ENCODE data around the gene THRB.
"Not testable (repeated sequence)": the region's sequence is repeated elsewhere in the genome, so short reads cannot be mapped to it uniquely, and the experiment has no call there.

Gene THRB

GRCh38 chr3:24398712-24399111, 95.9 kb downstream of the THRB start:
- not testable (repeated sequence) for H3K27ac ChIP-seq (ENCODE audit: insufficient read depth, low read depth, low read length, poor library complexity, severe bottlenecking); H3K36me3 ChIP-seq (ENCODE audit: control insufficient read depth, insufficient read depth, low read length); H3K4me1 ChIP-seq (ENCODE audit: control insufficient read depth, insufficient read depth, low read length); H3K27me3 ChIP-seq (ENCODE audit: control insufficient read depth, insufficient read depth, low read length, poor library complexity, severe bottlenecking); H3K4me3 ChIP-seq (ENCODE audit: insufficient read depth, low read depth, low read length); H3K9me3 ChIP-seq (ENCODE audit: control insufficient read depth, low read length)
- WGBS, 2 experiments, result 80% methylated on average over 1 of the region's 5 CpGs; no CpG with 5 or more reads in 1 of the 2 experiments

GRCh38 chr3:24396338-24396737, 98.3 kb downstream of the THRB start:
- Histone ChIP-seq H3K27ac (ENCODE audit: insufficient read depth, low read depth, low read length, poor library complexity, severe bottlenecking) (no peak overlapping the region), H3K36me3 (ENCODE audit: control insufficient read depth, insufficient read depth, low read length) (no peaks in the 10 kb centered on the region), H3K4me1 (ENCODE audit: control insufficient read depth, insufficient read depth, low read length) (no peaks in the 10 kb centered on the region), H3K4me3 (ENCODE audit: insufficient read depth, low read depth, low read length) (no peak overlapping the region), H3K27me3 (ENCODE audit: control insufficient read depth, insufficient read depth, low read length, poor library complexity, severe bottlenecking) (no peaks in the 10 kb centered on the region), H3K9me3 (ENCODE audit: control insufficient read depth, low read length) (no peaks in the 10 kb centered on the region)
- 1 to 9% methylated on average over 4 of the region's 4 CpGs for WGBS, 2 experiments

- Histone ChIP-seq H3K4me1 (ENCODE audit: control insufficient read depth, insufficient read depth, low read length) (no peaks in the 10 kb centered on the region), H3K27me3 (ENCODE audit: control insufficient read depth, insufficient read depth, low read length, poor library complexity, severe bottlenecking) (no peaks in the 10 kb centered on the region), H3K27ac (ENCODE audit: insufficient read depth, low read depth, low read length, poor library complexity, severe bottlenecking) (no peak overlapping the region), H3K9me3 (ENCODE audit: control insufficient read depth, low read length) (no peaks in the 10 kb centered on the region), H3K4me3 (ENCODE audit: insufficient read depth, low read depth, low read length) (no peak overlapping the region), H3K36me3 (ENCODE audit: control insufficient read depth, insufficient read depth, low read length) (no peaks in the 10 kb centered on the region)
- WGBS, 2 experiments, result 91 to 100% methylated on average over 1 to 2 of the region's 2 CpGs
Measured at GRCh38 chr3:24394754-24395153, 99.9 kb downstream of the THRB start.

- no peaks in the 10 kb centered on the region for H3K36me3 ChIP-seq (ENCODE audit: control insufficient read depth, insufficient read depth, low read length)
- no peaks in the 10 kb centered on the region for H3K27me3 ChIP-seq (ENCODE audit: control insufficient read depth, insufficient read depth, low read length, poor library complexity, severe bottlenecking)
- H3K9me3 ChIP-seq (ENCODE audit: control insufficient read depth, low read length), result no peaks in the 10 kb centered on the region
- H3K27ac ChIP-seq (ENCODE audit: insufficient read depth, low read depth, low read length, poor library complexity, severe bottlenecking), result no peak overlapping the region
- no peak overlapping the region for H3K4me3 ChIP-seq (ENCODE audit: insufficient read depth, low read depth, low read length)
- 62 to 80% methylated on average over 3 of the region's 3 CpGs for WGBS, 2 experiments
- H3K4me1 ChIP-seq (ENCODE audit: control insufficient read depth, insufficient read depth, low read length), result no peaks in the 10 kb centered on the region
Measured at GRCh38 chr3:24393316-24393715, 101.3 kb downstream of the THRB start.

- no peaks in the 10 kb centered on the region for H3K9me3 ChIP-seq (ENCODE audit: control insufficient read depth, low read length)
- WGBS, 2 experiments, result 95 to 100% methylated on average over 2 to 3 of the region's 3 CpGs
- H3K4me1 ChIP-seq (ENCODE audit: control insufficient read depth, insufficient read depth, low read length), result no peaks in the 10 kb centered on the region
- no peak overlapping the region for H3K4me3 ChIP-seq (ENCODE audit: insufficient read depth, low read depth, low read length)
- no peak overlapping the region for H3K27ac ChIP-seq (ENCODE audit: insufficient read depth, low read depth, low read length, poor library complexity, severe bottlenecking)
- no peaks in the 10 kb centered on the region for H3K27me3 ChIP-seq (ENCODE audit: control insufficient read depth, insufficient read depth, low read length, poor library complexity, severe bottlenecking)
- H3K36me3 ChIP-seq (ENCODE audit: control insufficient read depth, insufficient read depth, low read length), result no peaks in the 10 kb centered on the region
Measured at GRCh38 chr3:24390169-24391130, 104.2 kb downstream of the THRB start.

GRCh38 chr3:24389108-24390090, 105.3 kb downstream of the THRB start:
- H3K27ac ChIP-seq (ENCODE audit: insufficient read depth, low read depth, low read length, poor library complexity, severe bottlenecking), result no peak overlapping the region
- H3K9me3 ChIP-seq (ENCODE audit: control insufficient read depth, low read length), result no peaks in the 10 kb centered on the region
- no peak overlapping the region for H3K4me3 ChIP-seq (ENCODE audit: insufficient read depth, low read depth, low read length)
- H3K27me3 ChIP-seq (ENCODE audit: control insufficient read depth, insufficient read depth, low read length, poor library complexity, severe bottlenecking), result no peaks in the 10 kb centered on the region
- no peaks in the 10 kb centered on the region for H3K4me1 ChIP-seq (ENCODE audit: control insufficient read depth, insufficient read depth, low read length)
- H3K36me3 ChIP-seq (ENCODE audit: control insufficient read depth, insufficient read depth, low read length), result no peaks in the 10 kb centered on the region
- WGBS, 2 experiments, result 82 to 83% methylated on average over 4 to 5 of the region's 6 CpGs

GRCh38 chr3:24388611-24389010, 106.0 kb downstream of the THRB start:
- Histone ChIP-seq H3K4me3 (ENCODE audit: insufficient read depth, low read depth, low read length) (no peak overlapping the region), H3K36me3 (ENCODE audit: control insufficient read depth, insufficient read depth, low read length) (no peaks in the 10 kb centered on the region), H3K27ac (ENCODE audit: insufficient read depth, low read depth, low read length, poor library complexity, severe bottlenecking) (no peak overlapping the region), H3K9me3 (ENCODE audit: control insufficient read depth, low read length) (no peaks in the 10 kb centered on the region), H3K4me1 (ENCODE audit: control insufficient read depth, insufficient read depth, low read length) (no peaks in the 10 kb centered on the region), H3K27me3 (ENCODE audit: control insufficient read depth, insufficient read depth, low read length, poor library complexity, severe bottlenecking) (no peaks in the 10 kb centered on the region)

GRCh38 chr3:24388159-24388558, 106.5 kb downstream of the THRB start:
- no peak overlapping the region for H3K27ac ChIP-seq (ENCODE audit: insufficient read depth, low read depth, low read length, poor library complexity, severe bottlenecking)
- no peaks in the 10 kb centered on the region for H3K9me3 ChIP-seq (ENCODE audit: control insufficient read depth, low read length)
- no peaks in the 10 kb centered on the region for H3K4me1 ChIP-seq (ENCODE audit: control insufficient read depth, insufficient read depth, low read length)
- no peaks in the 10 kb centered on the region for H3K27me3 ChIP-seq (ENCODE audit: control insufficient read depth, insufficient read depth, low read length, poor library complexity, severe bottlenecking)
- 93 to 96% methylated on average over 2 to 3 of the region's 3 CpGs for whole genome bisulfite sequencing, 2 experiments
- no peak overlapping the region for H3K4me3 ChIP-seq (ENCODE audit: insufficient read depth, low read depth, low read length)
- H3K36me3 ChIP-seq (ENCODE audit: control insufficient read depth, insufficient read depth, low read length), result no peaks in the 10 kb centered on the region

GRCh38 chr3:24387493-24387892, 107.2 kb downstream of the THRB start:
- no peak overlapping the region for H3K27ac ChIP-seq (ENCODE audit: insufficient read depth, low read depth, low read length, poor library complexity, severe bottlenecking)
- WGBS, 2 experiments, result 91 to 93% methylated on average over 1 of the region's 1 CpG

GRCh38 chr3:24387000-24387399, 107.7 kb downstream of the THRB start:
- Histone ChIP-seq H3K27me3 (ENCODE audit: control insufficient read depth, insufficient read depth, low read length, poor library complexity, severe bottlenecking) (no peaks in the 10 kb centered on the region), H3K4me3 (ENCODE audit: insufficient read depth, low read depth, low read length) (no peak overlapping the region), H3K27ac (ENCODE audit: insufficient read depth, low read depth, low read length, poor library complexity, severe bottlenecking) (no peak overlapping the region), H3K9me3 (ENCODE audit: control insufficient read depth, low read length) (no peaks in the 10 kb centered on the region), H3K36me3 (ENCODE audit: control insufficient read depth, insufficient read depth, low read length) (no peaks in the 10 kb centered on the region), H3K4me1 (ENCODE audit: control insufficient read depth, insufficient read depth, low read length) (no peaks in the 10 kb centered on the region)

More at GRCh38 chr3:24387493-24387892, 107.2 kb downstream of the THRB start:
- Histone ChIP-seq H3K27me3 (ENCODE audit: control insufficient read depth, insufficient read depth, low read length, poor library complexity, severe bottlenecking) (no peaks in the 10 kb centered on the region), H3K9me3 (ENCODE audit: control insufficient read depth, low read length) (no peaks in the 10 kb centered on the region), H3K4me3 (ENCODE audit: insufficient read depth, low read depth, low read length) (no peak overlapping the region), H3K4me1 (ENCODE audit: control insufficient read depth, insufficient read depth, low read length) (no peaks in the 10 kb centered on the region), H3K36me3 (ENCODE audit: control insufficient read depth, insufficient read depth, low read length) (no peaks in the 10 kb centered on the region)
